Measurements from ENCODE around the gene GSAP. TPM values are rescaled to one million over a fixed set of nuclear protein-coding genes. Genes with fewer than 3 reads are reported as not detected.

GSAP gene
- total and polyA plus RNA-seq, 2 donors (not counting 1 experiment from before 2014, with no cell fraction given), result 140 to 207 TPM

DNA sequence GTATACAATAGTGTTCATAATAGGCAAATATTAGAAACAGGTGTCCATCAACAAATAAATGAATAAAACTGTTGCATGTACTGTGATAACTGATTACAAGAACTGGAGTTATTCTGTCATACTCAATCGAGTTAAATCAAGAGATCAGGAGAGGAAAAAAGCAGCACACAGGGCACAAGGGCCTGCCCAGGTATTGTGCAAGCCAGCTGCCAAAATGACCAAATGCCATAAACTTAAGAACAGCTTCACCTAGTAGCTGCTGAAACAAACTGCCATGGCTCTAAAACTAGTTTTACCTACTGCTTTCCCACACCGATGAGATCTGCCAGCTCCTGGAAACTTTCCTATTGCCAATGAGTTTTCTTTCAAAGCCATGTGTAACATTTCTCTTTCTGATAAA is 12.2 kb downstream of the GSAP start:
- CTCF ChIA-PET, result no interaction called here
- no peak overlapping the region for H3K4me3 ChIP-seq (ENCODE audit: control extremely low read depth in 1 of 5, extremely low read depth in 1 of 5, insufficient read depth in 1 of 5, low read depth in 2 of 5, low read length in 4 of 5)

DNA sequence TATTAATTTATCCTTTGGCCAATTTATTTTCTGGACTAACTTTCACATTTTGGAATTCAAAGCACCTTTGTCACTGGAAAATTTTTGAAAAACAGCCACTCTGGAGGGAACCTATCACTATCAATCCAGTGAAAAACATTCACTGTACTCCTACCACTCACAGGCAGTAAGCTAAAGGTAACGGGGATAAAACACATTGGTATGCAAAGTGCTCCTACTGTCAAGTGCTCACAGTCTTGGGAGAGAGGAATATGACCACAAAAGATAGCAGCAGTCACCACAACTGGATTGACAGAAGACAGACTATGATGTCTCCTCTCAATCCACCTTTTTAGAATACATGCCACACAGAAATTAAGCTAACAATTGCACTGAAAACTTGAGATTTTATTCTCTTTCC is 13.3 kb downstream of the GSAP start:
- Histone ChIP-seq H3K36me3 (replicated peaks in 1 of 2; ENCODE audit: control extremely low read depth in 1 of 2, control insufficient read depth in 1 of 2, extremely low read depth in 1 of 2, insufficient read depth in 2 of 2, low read length in 1 of 2) (peaks cover 1 to 21% of the 10 kb centered on the region in 2 experiments), H3K27ac (ENCODE audit: low read length in 2 of 2) (no peak overlapping the region), H3K4me2 (replicated peaks; ENCODE audit: low read depth, low read length, poor library complexity, severe bottlenecking) (no peak overlapping the region), H3K9ac (ENCODE audit: low read length) (no peak overlapping the region), H3K4me3 (ENCODE audit: control extremely low read depth in 1 of 5, extremely low read depth in 1 of 5, insufficient read depth in 1 of 5, low read depth in 2 of 5, low read length in 4 of 5) (no peak overlapping the region), H2AFZ (ENCODE audit: insufficient read depth, low read depth, low read length, poor library complexity, severe bottlenecking) (no peak overlapping the region), H3K79me2 (ENCODE audit: control insufficient read depth, insufficient read depth, low read length) (peaks cover 55% of the 10 kb centered on the region), H4K20me1 (ENCODE audit: control insufficient read depth, insufficient read depth, low read length, poor library complexity, severe bottlenecking) (peaks cover 5% of the 10 kb centered on the region), H3K4me1 (ENCODE audit: control insufficient read depth in 2 of 2, insufficient read depth in 2 of 2, low read length in 2 of 2) (peaks cover 19 to 23% of the 10 kb centered on the region in 2 donors), H3K27me3 (replicated peaks in 1 of 4; ENCODE audit: control extremely low read depth in 1 of 4, control insufficient read depth in 3 of 4, insufficient read depth in 4 of 4, low read length in 3 of 4) (no peaks in the 10 kb centered on the region), H3K9me3 (ENCODE audit: control extremely low read depth in 1 of 3, control insufficient read depth in 2 of 3, insufficient read depth in 1 of 3, low read length in 2 of 3) (no peaks in the 10 kb centered on the region)
- ATAC-seq (ENCODE audit: low read depth) (no peak), DNase-seq (no peak)
- WGBS (ENCODE audit: insufficient coverage), result no CpG with 5 or more reads among the region's 1 CpG
- CTCF ChIA-PET, result interaction anchor here (2.2 kb wide), 1 partner anchor 12 kb away, joined by 17 read pairs; no protein-coding TSS in a partner anchor
- Mint-ChIP-seq H3K4me3 (no peak overlapping the region), H3K9me3 (ENCODE audit: insufficient read depth) (no peaks in the 10 kb centered on the region), H3K4me1 (peaks cover 44% of the 10 kb centered on the region), H3K27me3 (no peaks in the 10 kb centered on the region), H3K27ac (peak overlapping the region; percentile 43)
- intact Hi-C loops (cut with micrococcal nuclease), result no loop called here
- TF ChIP-seq, protein P1, sequence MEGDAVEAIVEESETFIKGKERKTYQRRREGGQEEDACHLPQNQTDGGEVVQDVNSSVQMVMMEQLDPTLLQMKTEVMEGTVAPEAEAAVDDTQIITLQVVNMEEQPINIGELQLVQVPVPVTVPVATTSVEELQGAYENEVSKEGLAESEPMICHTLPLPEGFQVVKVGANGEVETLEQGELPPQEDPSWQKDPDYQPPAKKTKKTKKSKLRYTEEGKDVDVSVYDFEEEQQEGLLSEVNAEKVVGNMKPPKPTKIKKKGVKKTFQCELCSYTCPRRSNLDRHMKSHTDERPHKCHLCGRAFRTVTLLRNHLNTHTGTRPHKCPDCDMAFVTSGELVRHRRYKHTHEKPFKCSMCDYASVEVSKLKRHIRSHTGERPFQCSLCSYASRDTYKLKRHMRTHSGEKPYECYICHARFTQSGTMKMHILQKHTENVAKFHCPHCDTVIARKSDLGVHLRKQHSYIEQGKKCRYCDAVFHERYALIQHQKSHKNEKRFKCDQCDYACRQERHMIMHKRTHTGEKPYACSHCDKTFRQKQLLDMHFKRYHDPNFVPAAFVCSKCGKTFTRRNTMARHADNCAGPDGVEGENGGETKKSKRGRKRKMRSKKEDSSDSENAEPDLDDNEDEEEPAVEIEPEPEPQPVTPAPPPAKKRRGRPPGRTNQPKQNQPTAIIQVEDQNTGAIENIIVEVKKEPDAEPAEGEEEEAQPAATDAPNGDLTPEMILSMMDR (IDR thresholded peaks at IDR 0.05), result no peak
- TF ChIP-seq EZH2 (IDR thresholded peaks at IDR 0.05; ENCODE audit: borderline replicate concordance, insufficient read depth, low read depth, low read length, poor library complexity, severe bottlenecking), result no peak
- POLR2A ChIA-PET, result interaction anchor here (0.8 kb wide), 1 partner anchor 12 kb away, joined by 6 read pairs; no protein-coding TSS in a partner anchor

More for the DNA sequence above, 12.2 kb downstream of the GSAP start:
- Histone ChIP-seq H3K9ac (ENCODE audit: low read length) (no peak overlapping the region), H3K79me2 (ENCODE audit: control insufficient read depth, insufficient read depth, low read length) (peaks cover 62% of the 10 kb centered on the region), H3K27ac (ENCODE audit: low read length in 2 of 2) (no peak overlapping the region), H4K20me1 (ENCODE audit: control insufficient read depth, insufficient read depth, low read length, poor library complexity, severe bottlenecking) (peaks cover 11% of the 10 kb centered on the region), H3K4me1 (ENCODE audit: control insufficient read depth in 2 of 2, insufficient read depth in 2 of 2, low read length in 2 of 2) (peaks cover 19 to 28% of the 10 kb centered on the region in 2 donors), H3K27me3 (replicated peaks in 1 of 4; ENCODE audit: control extremely low read depth in 1 of 4, control insufficient read depth in 3 of 4, insufficient read depth in 4 of 4, low read length in 3 of 4) (no peaks in the 10 kb centered on the region), H3K4me2 (replicated peaks; ENCODE audit: low read depth, low read length, poor library complexity, severe bottlenecking) (no peak overlapping the region), H3K36me3 (replicated peaks in 1 of 2; ENCODE audit: control extremely low read depth in 1 of 2, control insufficient read depth in 1 of 2, extremely low read depth in 1 of 2, insufficient read depth in 2 of 2, low read length in 1 of 2) (peaks cover 1 to 21% of the 10 kb centered on the region in 2 experiments), H2AFZ (ENCODE audit: insufficient read depth, low read depth, low read length, poor library complexity, severe bottlenecking) (no peak overlapping the region), H3K9me3 (ENCODE audit: control extremely low read depth in 1 of 3, control insufficient read depth in 2 of 3, insufficient read depth in 1 of 3, low read length in 2 of 3) (no peaks in the 10 kb centered on the region)
- POLR2A ChIA-PET, result no interaction called here
- Mint-ChIP-seq H3K27me3 (no peaks in the 10 kb centered on the region), H3K27ac (peak overlapping the region; percentile 32), H3K9me3 (ENCODE audit: insufficient read depth) (no peaks in the 10 kb centered on the region), H3K4me3 (no peak overlapping the region), H3K4me1 (peaks cover 49% of the 10 kb centered on the region)
- 83% methylated on average over 2 of the region's 2 CpGs for WGBS (ENCODE audit: insufficient coverage)
- no peak for TF ChIP-seq EZH2 (IDR thresholded peaks at IDR 0.05; ENCODE audit: borderline replicate concordance, insufficient read depth, low read depth, low read length, poor library complexity, severe bottlenecking)
- TF ChIP-seq, protein P1 (IDR thresholded peaks at IDR 0.05), result no peak
- ATAC-seq (ENCODE audit: low read depth), result no peak
- DNase-seq, result no peak
- intact Hi-C loops (cut with micrococcal nuclease), result no loop called here

Data from B cell (primary cell).